Thoracic aorta (tissue), 2 donors: ENCODE data around the gene PALD1. TPM values are rescaled to one million over a fixed set of nuclear protein-coding genes. Genes with fewer than 3 reads are reported as not detected.
A peak's percentile ranks its signal among the peaks of the same experiment; 100 is the strongest.

Experiments used
- ATAC-seq: fragments of 150-250 bp; one replicate; pipeline ENCODE4 v1.8.0; 2017; ENCODE audit warnings: low read depth; ENCODE audit not compliant: insufficient number of reproducible peaks, low FRiP score
- DNase-seq: peaks from one replicate; pipeline ENCODE4 v3.0.0-alpha.2; 2020; ENCODE audit warnings: low spot score
- H3K27ac ChIP-seq, 2 donors: fragments of 200-600 bp; sonication (generic); 1 replicate in 1 of 2; 2 replicates in 1 of 2; pipeline ENCODE4 v1.5.1; 2016; ENCODE audit warnings: mild to moderate bottlenecking in 2 of 2, moderate library complexity in 2 of 2
- H3K27me3 ChIP-seq: fragments of 200-600 bp; sonication (generic); replicated peaks from 2 replicates; pipeline ENCODE4 v1.6.0; 2016; ENCODE audit warnings: mild to moderate bottlenecking; ENCODE audit not compliant: insufficient read depth
- H3K36me3 ChIP-seq: fragments of 200-600 bp; sonication (generic); one replicate; pipeline ENCODE4 v1.5.1; 2016
- H3K4me1 ChIP-seq, 2 donors: fragments of 200-600 bp; sonication (generic); 1 replicate in 1 of 2; 2 replicates in 1 of 2; pipeline versions ENCODE4 v1.5.1 to v1.6.0; 2016; ENCODE audit warnings: low read depth in 2 of 2, mild to moderate bottlenecking in 1 of 2; ENCODE audit not compliant: control insufficient read depth in 1 of 2
- H3K4me3 ChIP-seq: fragments of 200-600 bp; sonication (generic); 2 replicates; pipeline ENCODE4 v1.5.1; 2016; ENCODE audit warnings: mild to moderate bottlenecking
- H3K9me3 ChIP-seq: fragments of 200-600 bp; sonication (generic); 2 replicates; pipeline ENCODE4 v1.5.1; 2016
- total RNA-seq, 2 donors: library from RNA; depleted of rRNA; stranded (reverse); fragments of >200 nt; gene quantifications; one replicate each; pipeline versions ENCODE4 v1.1.0 to v1.2.3, GENCODE V29; 2016
- TF ChIP-seq, protein P1 (sequence below): fragments of 200-600 bp; sonication (generic); IDR thresholded peaks from one replicate; pipeline ENCODE4 v1.5.1; 2019; ENCODE audit warnings: antibody characterized with exemption

Gene PALD1
- total RNA-seq, 2 donors from 2014 or later, result 19.5 to 19.7 TPM

- DNase-seq, result no peak
- ATAC-seq, result no peak
- TF ChIP-seq, protein P1, sequence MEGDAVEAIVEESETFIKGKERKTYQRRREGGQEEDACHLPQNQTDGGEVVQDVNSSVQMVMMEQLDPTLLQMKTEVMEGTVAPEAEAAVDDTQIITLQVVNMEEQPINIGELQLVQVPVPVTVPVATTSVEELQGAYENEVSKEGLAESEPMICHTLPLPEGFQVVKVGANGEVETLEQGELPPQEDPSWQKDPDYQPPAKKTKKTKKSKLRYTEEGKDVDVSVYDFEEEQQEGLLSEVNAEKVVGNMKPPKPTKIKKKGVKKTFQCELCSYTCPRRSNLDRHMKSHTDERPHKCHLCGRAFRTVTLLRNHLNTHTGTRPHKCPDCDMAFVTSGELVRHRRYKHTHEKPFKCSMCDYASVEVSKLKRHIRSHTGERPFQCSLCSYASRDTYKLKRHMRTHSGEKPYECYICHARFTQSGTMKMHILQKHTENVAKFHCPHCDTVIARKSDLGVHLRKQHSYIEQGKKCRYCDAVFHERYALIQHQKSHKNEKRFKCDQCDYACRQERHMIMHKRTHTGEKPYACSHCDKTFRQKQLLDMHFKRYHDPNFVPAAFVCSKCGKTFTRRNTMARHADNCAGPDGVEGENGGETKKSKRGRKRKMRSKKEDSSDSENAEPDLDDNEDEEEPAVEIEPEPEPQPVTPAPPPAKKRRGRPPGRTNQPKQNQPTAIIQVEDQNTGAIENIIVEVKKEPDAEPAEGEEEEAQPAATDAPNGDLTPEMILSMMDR, result no peak
- Histone ChIP-seq H3K9me3 (no peaks in the 10 kb centered on the region), H3K27me3 (no peaks in the 10 kb centered on the region), H3K27ac (peak overlapping the region; percentile 44 to 51), H3K4me3 (no peak overlapping the region), H3K4me1 (peaks cover 4 to 52% of the 10 kb centered on the region in 2 donors), H3K36me3 (peaks cover 4% of the 10 kb centered on the region)
These were observed 44.8 kb upstream of the PALD1 start for GRCh38 chr10:70433581-70434280.

- H3K4me1 ChIP-seq, result peaks cover under 1 to 44% of the 10 kb centered on the region in 2 donors
- DNase-seq (no peak), ATAC-seq (no peak)
These were observed 43.1 kb upstream of the PALD1 start for GRCh38 chr10:70435241-70436085.

DNA sequence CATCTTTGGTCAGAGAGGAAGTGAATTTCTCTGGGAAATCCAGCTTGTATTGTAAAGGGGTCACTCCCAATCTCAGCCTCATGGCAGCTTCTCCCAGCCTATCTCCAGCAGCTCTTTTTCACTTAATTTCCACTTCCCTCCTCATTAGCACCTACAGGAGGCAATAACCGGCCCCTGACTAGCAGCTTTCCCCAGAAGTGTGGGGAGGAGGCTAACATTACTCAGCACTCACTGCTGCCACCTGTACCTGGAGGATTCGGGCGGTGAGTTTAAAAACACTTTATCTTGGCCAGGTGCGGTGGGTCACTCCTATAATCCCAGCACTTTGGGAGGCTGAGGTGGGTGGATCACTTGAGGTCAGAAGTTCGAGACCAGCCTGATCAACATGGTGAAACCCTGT, 40.8 kb upstream of the PALD1 start:
- Histone ChIP-seq H3K27me3 (peaks cover 17% of the 10 kb centered on the region), H3K4me3 (no peak overlapping the region), H3K9me3 (no peaks in the 10 kb centered on the region), H3K4me1 (peaks cover 11 to 35% of the 10 kb centered on the region in 2 donors), H3K27ac (no peak overlapping the region), H3K36me3 (no peaks in the 10 kb centered on the region)
- DNase-seq (no peak), ATAC-seq (no peak)
- TF ChIP-seq, protein P1, result no peak

More at GRCh38 chr10:70435241-70436085, 43.1 kb upstream of the PALD1 start:
- Histone ChIP-seq H3K9me3 (no peaks in the 10 kb centered on the region), H3K27ac (no peak overlapping the region), H3K36me3 (no peaks in the 10 kb centered on the region), H3K27me3 (no peaks in the 10 kb centered on the region), H3K4me3 (no peak overlapping the region)
- TF ChIP-seq, protein P1, result no peak

DNA sequence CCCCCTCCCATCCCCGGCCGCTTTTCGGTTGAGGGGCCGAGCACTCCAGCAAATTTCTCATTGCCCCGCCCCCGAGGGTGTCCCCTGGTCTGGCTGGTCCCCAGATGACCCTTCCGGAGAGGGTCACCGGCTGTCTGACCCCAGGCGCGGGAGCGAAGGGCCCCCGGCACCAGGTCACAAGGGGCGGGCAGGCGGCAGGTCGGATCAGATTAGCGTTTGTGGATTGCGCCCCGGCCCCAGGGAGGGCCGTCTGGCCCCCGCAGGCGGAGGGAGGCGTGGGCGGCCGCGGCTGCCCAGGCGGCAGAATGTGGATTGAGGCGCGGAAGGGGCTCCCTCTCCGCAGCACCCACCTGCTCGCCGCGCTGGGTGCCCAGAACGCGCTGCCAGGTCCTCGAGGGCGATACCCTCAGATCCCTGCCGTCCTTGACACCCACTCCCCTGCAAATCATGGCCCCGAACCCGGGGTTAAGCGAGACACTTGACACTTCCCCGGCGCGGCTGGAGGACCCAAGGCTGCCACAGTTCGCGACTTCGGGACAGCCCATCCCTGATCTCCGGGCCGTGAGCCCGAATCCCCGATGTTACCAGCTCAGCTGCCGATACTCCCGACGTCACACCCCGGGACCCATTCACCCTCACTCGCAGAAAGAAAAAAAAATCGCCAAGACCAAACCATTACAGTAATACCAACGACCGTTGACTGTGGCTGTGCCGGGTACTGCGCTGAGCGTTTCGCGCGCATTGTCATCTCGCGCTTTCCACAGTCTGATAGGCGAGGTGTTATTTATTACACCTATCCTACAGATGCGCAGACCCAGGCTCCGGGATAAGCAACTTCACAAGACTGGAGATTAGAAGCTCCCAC, 38.0 kb upstream of the PALD1 start:
- TF ChIP-seq, protein P1, result peak; percentile 15
- ATAC-seq, result no peak

More for the DNA sequence above, 38.0 kb upstream of the PALD1 start:
- Histone ChIP-seq H3K27ac (no peak overlapping the region), H3K9me3 (no peaks in the 10 kb centered on the region), H3K4me3 (peak overlapping the region; percentile 63), H3K36me3 (no peaks in the 10 kb centered on the region), H3K27me3 (peaks cover 17% of the 10 kb centered on the region), H3K4me1 (peaks cover 11 to 15% of the 10 kb centered on the region in 2 donors)
- no peak for DNase-seq
